ENCODE data around the gene PLOD2. TPM values are rescaled to one million over a fixed set of nuclear protein-coding genes. Genes with fewer than 3 reads are reported as not detected.

Gene PLOD2
- total RNA-seq, 2 donors from 2014 or later = 63.8 to 64.1 TPM

- intact Hi-C loops (cut with DNase I) = no loop called here
- no peak for DNase-seq (ENCODE audit: low spot score)
Observed at GRCh38 chr3:146154316-146154715, 6.7 kb downstream of the PLOD2 start.

- intact Hi-C loops (cut with DNase I) = no loop called here
- no peak for DNase-seq (ENCODE audit: low spot score)
Observed at GRCh38 chr3:146153429-146153828, 7.6 kb downstream of the PLOD2 start.

- intact Hi-C loops (cut with DNase I) = no loop called here
- DNase-seq (ENCODE audit: low spot score) = no peak
Observed at GRCh38 chr3:146152834-146153233, 8.2 kb downstream of the PLOD2 start.

GRCh38 chr3:146148468-146148931 lies 12.5 kb downstream of the PLOD2 start:
- no peak for DNase-seq (ENCODE audit: low spot score)
- intact Hi-C loops (cut with DNase I) = no loop called here

- intact Hi-C loops (cut with DNase I) = no loop called here
- DNase-seq (ENCODE audit: low spot score) = no peak
Observed at GRCh38 chr3:146145642-146146041, 15.3 kb downstream of the PLOD2 start.

- intact Hi-C loops (cut with DNase I) = no loop called here
- DNase-seq (ENCODE audit: low spot score) = no peak
Observed at GRCh38 chr3:146142757-146143156, 18.2 kb downstream of the PLOD2 start.

GRCh38 chr3:146139586-146140110 lies 21.3 kb downstream of the PLOD2 start:
- DNase-seq (ENCODE audit: low spot score) = no peak
- intact Hi-C loops (cut with DNase I) = no loop called here

- no peak for DNase-seq (ENCODE audit: low spot score)
- intact Hi-C loops (cut with DNase I) = no loop called here
Observed at GRCh38 chr3:146138902-146139301, 22.1 kb downstream of the PLOD2 start.

- no peak for DNase-seq (ENCODE audit: low spot score)
- intact Hi-C loops (cut with DNase I) = no loop called here
Observed at GRCh38 chr3:146136647-146137046, 24.3 kb downstream of the PLOD2 start.

- intact Hi-C loops (cut with DNase I) = no loop called here
- DNase-seq (ENCODE audit: low spot score) = no peak
Observed at GRCh38 chr3:146134348-146135117, 26.5 kb downstream of the PLOD2 start.

GRCh38 chr3:146133441-146133840 lies 27.5 kb downstream of the PLOD2 start:
- DNase-seq (ENCODE audit: low spot score) = no peak
- intact Hi-C loops (cut with DNase I) = no loop called here

- intact Hi-C loops (cut with DNase I) = no loop called here
- no peak for DNase-seq (ENCODE audit: low spot score)
Observed at GRCh38 chr3:146131616-146132410, 29.2 kb downstream of the PLOD2 start.

GRCh38 chr3:146130881-146131371 lies 30.1 kb downstream of the PLOD2 start:
- intact Hi-C loops (cut with DNase I) = no loop called here
- no peak for DNase-seq (ENCODE audit: low spot score)

- intact Hi-C loops (cut with DNase I) = no loop called here
- no peak for DNase-seq (ENCODE audit: low spot score)
Observed at GRCh38 chr3:146129750-146130149, 31.2 kb downstream of the PLOD2 start.

- DNase-seq (ENCODE audit: low spot score) = no peak
- intact Hi-C loops (cut with DNase I) = no loop called here
Observed at GRCh38 chr3:146128939-146129338, 32.0 kb downstream of the PLOD2 start.

- no peak for DNase-seq (ENCODE audit: low spot score)
- intact Hi-C loops (cut with DNase I) = no loop called here
Observed at GRCh38 chr3:146128179-146128578, 32.8 kb downstream of the PLOD2 start.

GRCh38 chr3:146125951-146126350 lies 35.0 kb downstream of the PLOD2 start:
- no peak for DNase-seq (ENCODE audit: low spot score)

GRCh38 chr3:146124126-146124801 lies 36.7 kb downstream of the PLOD2 start:
- intact Hi-C loops (cut with DNase I) = no loop called here

More at GRCh38 chr3:146125951-146126350, 35.0 kb downstream of the PLOD2 start:
- intact Hi-C loops (cut with DNase I) = no loop called here

GRCh38 chr3:146117406-146118285 lies 43.3 kb downstream of the PLOD2 start:
- DNase-seq (ENCODE audit: low spot score) = no peak
- intact Hi-C loops (cut with DNase I) = no loop called here

More at GRCh38 chr3:146124126-146124801, 36.7 kb downstream of the PLOD2 start:
- DNase-seq (ENCODE audit: low spot score) = no peak
